ENCODE data around the gene ANO4.

Gene ANO4

GRCh38 chr12:101027816-101028215, 233.2 kb downstream of the ANO4 start:
- TF ChIP-seq CTCF (IDR thresholded peaks at IDR 0.05; ENCODE audit: control extremely low read depth, extremely low read depth, low read depth, missing control alignments): no peak
- no peak for DNase-seq (ENCODE audit: extremely low spot score)
- ChIA-PET CTCF (no interaction called here), POLR2A (no interaction called here)

- ChIA-PET POLR2A (no interaction called here), CTCF (interaction anchor here (2.2 kb wide), 1 partner anchor 10 kb away, joined by 7 read pairs; no protein-coding TSS in a partner anchor)
- no peak for DNase-seq (ENCODE audit: extremely low spot score)
- no peak for TF ChIP-seq CTCF (IDR thresholded peaks at IDR 0.05; ENCODE audit: control extremely low read depth, extremely low read depth, low read depth, missing control alignments)
Measured at GRCh38 chr12:101038289-101038871, 243.8 kb downstream of the ANO4 start.

GRCh38 chr12:101039848-101040531, 245.4 kb downstream of the ANO4 start:
- no peak for DNase-seq (ENCODE audit: extremely low spot score)
- no peak for TF ChIP-seq CTCF (IDR thresholded peaks at IDR 0.05; ENCODE audit: control extremely low read depth, extremely low read depth, low read depth, missing control alignments)
- POLR2A ChIA-PET: no interaction called here
- CTCF ChIA-PET: interaction anchor here (2.2 kb wide), 1 partner anchor 8 kb away, joined by 7 read pairs; no protein-coding TSS in a partner anchor

GRCh38 chr12:101040936-101041335, 246.4 kb downstream of the ANO4 start:
- ChIA-PET CTCF (no interaction called here), POLR2A (no interaction called here)
- no peak for DNase-seq (ENCODE audit: extremely low spot score)
- no peak for TF ChIP-seq CTCF (IDR thresholded peaks at IDR 0.05; ENCODE audit: control extremely low read depth, extremely low read depth, low read depth, missing control alignments)

GRCh38 chr12:101042211-101042610, 247.6 kb downstream of the ANO4 start:
- no peak for DNase-seq (ENCODE audit: extremely low spot score)
- TF ChIP-seq CTCF (IDR thresholded peaks at IDR 0.05; ENCODE audit: control extremely low read depth, extremely low read depth, low read depth, missing control alignments): no peak
- ChIA-PET CTCF (interaction anchor here (1.0 kb wide), 1 partner anchor 11 kb away, joined by 3 read pairs; no protein-coding TSS in a partner anchor), POLR2A (no interaction called here)

- no peak for DNase-seq (ENCODE audit: extremely low spot score)
- no peak for TF ChIP-seq CTCF (IDR thresholded peaks at IDR 0.05; ENCODE audit: control extremely low read depth, extremely low read depth, low read depth, missing control alignments)
- CTCF ChIA-PET: interaction anchor here (1.1 kb wide), 1 partner anchor 23 kb away, joined by 3 read pairs; no protein-coding TSS in a partner anchor
- POLR2A ChIA-PET: no interaction called here
Measured at GRCh38 chr12:101044512-101045059, 250.0 kb downstream of the ANO4 start.

Data from GM10248 (cell line).